ENCODE data around the gene PRKAG2.
"Not testable (repeated sequence)": the region's sequence is repeated elsewhere in the genome, so short reads cannot be mapped to it uniquely, and the experiment has no call there.

The PRKAG2 gene

DNA sequence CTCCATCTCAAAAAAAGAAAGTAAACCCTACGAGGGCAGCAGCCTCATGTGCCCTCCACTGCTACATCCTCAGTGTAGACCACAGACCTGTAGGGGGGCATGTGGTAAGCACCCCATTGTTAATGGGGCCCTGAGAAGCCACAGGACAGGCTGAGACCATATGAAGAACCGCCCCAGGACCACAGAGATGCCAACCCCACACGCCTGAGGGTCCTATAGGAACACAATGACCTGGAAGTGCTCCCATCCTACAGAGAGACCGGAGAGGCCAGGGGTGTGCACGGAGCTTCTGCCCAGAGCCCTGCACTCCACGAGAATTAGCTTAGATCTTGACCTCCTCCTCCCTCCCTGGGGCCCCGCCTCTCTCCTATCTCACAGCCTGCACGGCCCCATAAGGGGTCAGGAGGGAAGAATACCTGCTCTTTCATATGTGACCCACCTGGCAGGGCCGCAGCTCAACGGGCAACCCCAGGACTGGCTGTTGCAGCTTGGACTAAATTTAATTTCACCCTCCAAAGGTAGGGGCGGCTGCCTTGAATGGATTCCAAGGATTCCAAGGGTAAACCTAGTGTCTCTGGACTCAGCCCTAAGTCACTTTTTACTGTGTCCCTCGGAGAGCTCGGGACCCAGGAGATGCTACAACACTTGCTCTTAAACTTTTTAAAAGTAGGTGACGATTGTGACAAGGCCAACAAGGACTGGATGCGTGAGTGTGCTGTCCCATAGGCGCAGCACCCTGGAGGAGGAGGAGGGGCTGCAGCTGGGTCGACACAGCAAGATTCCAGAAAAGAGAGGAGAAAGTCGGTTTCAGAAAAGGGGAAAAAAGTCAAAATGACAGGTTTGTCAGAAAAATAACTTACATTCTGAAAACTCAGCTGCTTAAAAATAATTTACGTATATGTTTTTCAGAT is 24.2 kb downstream of the PRKAG2 start:
- no peak for DNase-seq (ENCODE audit: extremely low read depth in 1 of 2, low read depth in 1 of 2)

DNA sequence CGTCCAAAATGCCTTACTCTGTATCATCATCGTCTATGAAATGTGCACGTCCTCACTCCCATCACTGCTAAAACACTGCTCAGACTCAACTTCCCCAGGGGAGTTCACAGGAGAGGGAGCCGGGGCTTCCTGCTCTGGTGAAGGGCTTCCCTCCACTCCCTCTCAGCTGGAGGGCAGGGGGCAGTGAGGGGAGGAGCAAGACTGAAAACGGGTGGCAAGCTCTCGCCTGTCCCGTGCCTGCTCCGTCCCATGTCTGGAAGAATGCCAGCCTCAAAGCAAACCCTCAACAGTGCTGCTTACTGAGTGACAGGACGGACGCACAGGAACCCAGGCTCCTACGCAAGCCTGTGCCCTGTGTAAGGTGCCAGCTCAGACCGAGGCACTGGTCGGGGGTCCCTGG is 25.1 kb downstream of the PRKAG2 start:
- no peak for DNase-seq (ENCODE audit: extremely low read depth in 1 of 2, low read depth in 1 of 2)

DNA sequence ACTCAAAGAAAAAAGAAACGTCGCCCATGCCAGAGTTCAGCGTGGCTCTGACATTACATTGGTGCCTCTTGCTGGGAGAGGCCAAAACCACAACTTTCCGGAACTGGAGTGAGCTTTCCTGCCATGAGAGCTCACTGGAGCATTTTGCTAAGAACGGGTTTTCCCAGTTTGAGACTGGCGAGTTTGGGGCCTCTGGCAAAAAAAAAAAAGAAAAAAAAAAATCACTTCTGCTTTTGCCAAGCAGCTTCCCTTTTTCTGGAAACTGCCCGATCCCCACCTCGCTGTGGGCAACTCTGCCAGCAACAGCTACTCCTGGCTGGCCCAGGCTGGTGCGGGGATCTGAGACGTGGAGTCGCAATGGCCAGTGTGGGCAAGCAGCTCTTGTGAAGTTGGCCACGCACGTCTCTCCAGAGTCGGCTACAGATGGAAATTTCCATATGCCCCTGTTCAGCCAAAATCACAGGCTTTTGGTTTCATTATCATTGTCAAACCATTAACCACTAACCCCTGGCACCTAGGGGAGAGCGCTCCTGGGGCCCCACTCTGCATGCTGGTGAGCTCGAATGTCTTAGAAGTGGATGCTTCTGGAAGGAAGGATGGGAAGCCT is 25.7 kb downstream of the PRKAG2 start:
- no peak for DNase-seq (ENCODE audit: extremely low read depth in 1 of 2, low read depth in 1 of 2)

DNA sequence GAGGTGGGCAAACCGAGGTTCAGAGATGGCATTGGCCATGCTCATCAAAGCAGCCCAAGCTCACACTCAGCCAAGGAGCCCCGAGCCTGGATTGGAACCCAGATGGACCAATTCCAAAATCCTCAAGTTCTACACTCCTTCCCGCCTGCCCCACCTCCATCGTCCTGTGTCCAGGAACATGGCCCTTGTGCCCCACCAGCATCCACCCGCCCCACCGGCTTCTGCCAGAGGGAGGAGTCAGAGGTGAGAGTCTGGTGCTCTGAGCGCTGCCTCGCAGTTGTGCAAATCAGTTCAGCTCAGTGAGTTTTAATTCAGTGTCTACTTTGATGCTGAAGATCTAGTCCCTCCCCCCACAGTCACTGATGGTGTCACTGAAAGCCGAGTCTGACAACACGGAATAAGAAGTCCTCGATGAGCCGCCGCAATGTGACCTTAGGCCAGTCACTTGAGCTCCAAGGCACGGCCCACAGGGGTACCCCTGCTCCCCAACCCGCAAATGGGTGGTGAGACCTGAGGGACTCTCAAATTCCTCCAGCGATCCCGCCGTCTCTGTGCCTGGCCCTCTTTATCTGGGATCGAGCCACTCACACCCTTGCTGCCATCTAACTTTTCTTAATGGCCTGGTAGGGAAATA is 26.3 kb downstream of the PRKAG2 start:
- DNase-seq (ENCODE audit: extremely low read depth in 1 of 2, low read depth in 1 of 2), result no peak

DNA sequence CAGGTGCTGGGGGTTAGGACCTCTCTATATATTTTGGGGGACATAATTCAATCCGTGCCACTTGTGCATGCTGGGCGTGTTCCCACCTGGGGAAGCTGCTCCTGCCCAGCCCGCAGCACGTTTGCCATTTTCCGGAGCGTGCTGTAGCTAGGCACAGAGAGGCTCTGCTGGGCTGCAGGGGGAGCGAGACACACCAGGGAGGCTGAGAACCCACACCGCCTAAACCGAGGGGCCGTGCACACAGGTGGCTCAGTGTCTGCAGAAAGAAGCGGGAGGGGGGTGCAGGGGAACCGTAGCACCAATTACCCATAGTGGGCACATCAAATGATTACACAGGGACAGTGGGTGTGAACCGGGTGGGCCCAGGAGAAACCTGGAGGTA is 27.0 kb downstream of the PRKAG2 start:
- no peak for DNase-seq (ENCODE audit: extremely low read depth in 1 of 2, low read depth in 1 of 2)

DNA sequence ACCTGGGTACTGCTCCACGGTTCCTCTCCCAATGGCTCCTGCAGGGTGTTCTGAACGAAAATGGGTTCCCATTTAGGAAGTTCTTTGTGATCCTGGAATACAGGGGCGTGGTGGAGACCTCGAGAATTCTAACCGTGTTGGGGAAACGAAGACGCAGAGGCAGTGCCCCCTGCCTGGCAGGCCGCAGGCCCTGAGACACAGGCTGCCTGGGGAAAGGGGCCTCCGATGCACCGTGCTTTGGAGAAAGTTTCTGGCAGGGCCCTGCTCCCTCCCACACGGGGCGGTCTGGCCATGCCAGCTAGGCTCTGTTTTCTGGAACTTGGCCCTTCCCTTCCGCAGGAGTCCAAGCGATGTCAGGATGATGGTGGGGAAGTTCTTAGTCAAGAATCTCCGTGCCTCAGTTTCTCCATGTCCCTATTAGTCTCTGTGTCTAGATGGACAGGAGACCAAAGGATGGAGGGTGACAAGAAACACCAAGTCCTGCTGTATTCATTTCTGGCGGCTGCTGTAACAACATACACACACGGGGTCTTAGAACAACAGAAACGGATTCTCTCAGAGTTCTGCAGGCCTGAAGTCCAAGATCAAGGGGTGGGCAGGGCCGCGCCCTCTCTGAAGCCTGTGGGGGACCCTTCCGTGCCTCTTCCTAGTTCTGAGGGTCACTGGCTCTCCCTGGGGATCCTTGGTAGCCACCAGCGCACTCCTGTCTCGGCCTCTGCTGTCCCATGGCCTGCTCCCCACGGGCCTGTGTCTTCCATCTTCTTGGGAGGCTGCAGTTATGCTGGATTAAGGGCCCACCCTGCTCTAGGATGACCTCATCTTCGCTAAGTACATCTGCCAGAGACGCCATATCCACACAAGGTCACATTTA is 27.7 kb downstream of the PRKAG2 start:
- no peak for DNase-seq (ENCODE audit: extremely low read depth in 1 of 2, low read depth in 1 of 2)

DNA sequence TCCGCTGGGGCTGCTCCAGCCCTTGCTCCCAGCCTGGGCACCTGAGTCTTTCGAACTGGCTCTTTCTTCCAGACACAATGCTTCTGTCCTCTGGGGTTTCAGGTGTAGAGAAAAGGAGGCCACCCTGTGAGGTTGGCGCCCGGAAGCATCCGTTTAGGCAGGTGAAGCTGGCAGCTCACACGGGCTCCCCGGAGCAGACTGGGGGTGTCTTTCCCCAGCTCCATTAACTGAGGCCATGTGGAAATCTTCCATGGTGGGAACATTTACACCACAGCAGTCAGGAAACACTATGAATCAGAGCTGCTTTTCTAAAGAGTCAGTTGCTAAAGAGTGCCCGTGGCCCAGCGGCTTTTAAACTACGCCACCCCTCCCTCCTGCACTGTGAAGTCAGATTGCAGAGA is 29.2 kb downstream of the PRKAG2 start:
- DNase-seq (ENCODE audit: extremely low read depth in 1 of 2, low read depth in 1 of 2), result no peak

DNA sequence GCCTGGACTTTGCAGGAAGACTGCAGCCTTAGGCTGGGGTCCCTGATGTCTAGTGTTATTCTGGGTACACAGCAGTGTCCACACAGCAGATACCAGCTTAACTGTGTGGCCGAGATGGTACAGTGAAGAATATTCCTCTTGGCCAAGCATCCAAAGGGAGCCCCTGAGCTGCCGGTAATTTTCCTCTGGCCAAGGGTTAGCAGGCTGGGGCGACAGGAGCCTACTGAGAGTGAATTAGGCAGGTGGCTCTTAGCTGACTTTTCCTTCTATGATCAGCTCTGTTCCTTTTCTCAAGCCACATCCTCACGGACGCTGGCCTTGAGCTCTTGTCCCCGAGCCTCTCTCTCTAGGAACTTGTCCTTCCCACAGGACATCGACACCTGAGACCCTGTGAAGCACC is 29.8 kb downstream of the PRKAG2 start:
- DNase-seq (ENCODE audit: extremely low read depth in 1 of 2, low read depth in 1 of 2), result no peak

DNA sequence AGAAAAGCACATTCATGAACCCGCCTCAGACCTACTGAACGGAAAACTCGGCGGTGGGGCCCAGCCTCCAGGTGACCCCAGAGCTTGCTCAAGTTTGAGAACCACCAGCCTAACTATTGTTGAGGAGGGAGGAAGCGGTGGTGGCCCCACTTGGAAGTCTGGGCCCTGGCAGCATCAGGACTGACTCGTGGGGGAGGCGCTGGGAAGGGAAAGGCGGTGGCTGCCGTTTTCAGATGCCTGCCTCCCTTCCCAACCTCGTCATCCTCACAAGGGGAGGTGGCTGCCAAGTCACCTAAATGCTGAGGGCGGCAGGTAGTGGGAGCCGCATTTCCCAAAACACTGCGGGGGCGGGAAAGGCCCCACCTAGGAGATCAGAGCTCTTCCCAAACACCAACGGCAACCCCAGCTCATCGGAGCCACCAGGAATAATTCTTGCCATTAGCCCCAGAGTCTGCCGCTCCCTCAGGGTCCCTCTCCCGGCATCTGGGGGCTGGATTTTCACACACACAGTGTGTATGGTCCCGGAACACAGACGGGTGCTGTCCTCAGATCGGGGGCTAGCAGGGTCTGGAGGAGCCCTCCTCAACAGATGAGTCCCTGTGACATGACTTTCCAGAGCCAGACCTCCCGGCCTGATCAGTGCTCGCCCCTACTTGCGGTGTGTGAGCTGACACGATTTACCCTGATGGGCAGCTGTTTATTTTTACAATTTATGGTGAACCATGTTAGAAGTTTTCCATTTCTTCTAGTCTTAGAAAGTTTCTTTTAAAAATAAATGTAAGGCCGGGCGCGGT is 31.3 kb downstream of the PRKAG2 start:
- DNase-seq (ENCODE audit: extremely low read depth in 1 of 2, low read depth in 1 of 2), result no peak

DNA sequence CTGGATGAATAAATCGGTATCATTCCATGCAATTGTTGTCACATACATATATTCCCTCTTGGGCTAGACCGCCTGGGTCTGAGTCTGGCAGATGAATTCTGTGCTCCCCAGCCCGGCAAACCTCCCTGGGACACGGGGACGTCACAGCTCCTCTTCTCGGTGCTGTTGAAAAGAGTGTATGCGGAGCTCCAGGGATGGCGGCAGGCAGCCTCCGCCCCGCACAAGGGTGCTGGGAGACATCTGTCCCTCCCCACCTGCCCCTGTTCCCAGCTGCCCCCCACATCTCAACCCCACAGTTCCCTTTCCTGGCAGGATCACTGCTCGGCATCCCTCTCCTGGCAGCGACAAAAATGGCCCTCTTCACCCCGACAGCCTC is 32.1 kb downstream of the PRKAG2 start:
- no peak for DNase-seq (ENCODE audit: extremely low read depth in 1 of 2, low read depth in 1 of 2)

DNA sequence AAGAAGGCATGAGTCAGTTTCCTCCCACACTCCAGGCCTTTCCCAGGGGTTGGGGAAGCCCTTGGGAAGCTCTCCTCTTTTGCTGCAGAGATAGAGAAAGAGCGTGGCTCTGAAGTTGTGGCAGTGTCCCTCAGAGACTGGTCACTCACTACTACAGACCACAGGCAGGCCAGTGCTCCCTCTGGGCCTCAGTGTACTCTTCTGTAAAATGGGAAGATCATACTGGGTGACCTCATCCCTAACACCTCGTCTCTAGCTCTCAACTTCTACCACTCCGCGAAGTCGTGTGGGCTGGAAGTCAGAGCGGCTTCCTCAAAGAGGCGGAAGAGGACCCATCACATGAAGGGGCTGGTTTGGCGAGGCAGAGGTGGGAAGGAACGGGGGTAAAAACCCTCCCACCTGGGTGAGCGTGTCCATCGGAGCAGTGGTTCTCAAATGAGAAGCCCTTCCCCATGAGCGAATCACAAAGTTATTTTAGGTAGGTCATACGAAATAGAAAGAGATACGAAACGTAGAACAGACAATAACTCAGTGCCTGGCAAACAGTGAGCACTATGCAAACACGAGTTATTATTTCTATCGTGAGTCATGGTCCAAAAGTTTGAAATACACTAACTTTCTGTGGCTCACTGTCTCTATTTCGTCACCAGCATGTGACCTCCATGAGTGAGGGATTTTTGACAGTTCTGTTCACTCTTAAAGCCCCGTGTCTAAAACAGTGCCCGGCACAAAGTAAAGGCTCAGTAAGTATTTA is 32.7 kb downstream of the PRKAG2 start:
- no peak for DNase-seq (ENCODE audit: extremely low read depth in 1 of 2, low read depth in 1 of 2)

DNA sequence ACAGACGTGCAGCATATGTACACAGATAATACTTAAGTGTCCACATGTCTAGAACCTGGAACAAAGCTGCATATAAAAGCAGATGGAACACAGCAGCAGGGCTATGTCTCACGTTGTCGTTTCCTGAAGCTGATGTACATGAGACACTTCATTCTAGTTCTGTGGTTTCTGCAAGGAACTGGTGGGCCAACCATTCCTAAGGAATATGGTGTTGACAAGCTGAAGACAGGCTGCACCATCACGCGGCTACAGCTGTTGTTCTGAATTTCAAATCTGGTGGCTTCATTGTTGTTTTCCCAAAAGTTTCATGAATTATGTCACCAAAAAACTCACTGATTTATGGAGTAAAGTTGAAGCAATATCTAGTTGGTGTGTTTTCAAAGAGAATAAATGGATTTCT is 33.7 kb downstream of the PRKAG2 start:
- no peak for DNase-seq (ENCODE audit: extremely low read depth in 1 of 2, low read depth in 1 of 2)

DNA sequence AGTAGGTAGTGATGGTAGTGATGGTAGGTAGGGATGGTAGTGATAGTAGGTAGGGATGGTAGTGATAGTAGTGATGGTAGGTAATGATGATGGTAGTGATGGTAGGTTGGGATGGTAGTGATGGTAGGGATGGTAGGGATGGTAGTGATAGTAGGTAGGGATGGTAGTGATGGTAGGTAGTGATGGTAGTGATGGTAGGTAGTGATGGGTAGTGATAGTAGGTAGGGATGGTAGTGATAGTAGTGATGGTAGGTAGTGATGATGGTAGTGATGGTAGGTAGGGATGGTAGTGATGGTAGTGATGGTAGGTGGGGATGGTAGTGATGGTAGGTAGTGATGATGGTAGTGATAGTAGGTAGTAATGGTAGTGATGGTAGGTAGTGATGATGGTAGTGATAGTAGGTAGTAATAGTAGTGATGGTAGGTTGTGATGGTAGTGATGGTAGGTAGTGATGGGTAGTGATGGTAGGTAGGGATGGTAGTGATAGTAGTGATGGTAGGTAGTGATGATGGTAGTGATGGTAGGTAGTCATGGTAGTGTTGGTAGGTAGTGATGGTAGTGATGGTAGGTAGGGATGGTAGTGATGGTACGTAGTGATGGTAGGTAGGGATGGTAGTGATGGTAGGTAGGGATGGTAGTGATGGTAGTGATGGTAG is 35.4 kb downstream of the PRKAG2 start:
- DNase-seq (ENCODE audit: extremely low read depth in 1 of 2, low read depth in 1 of 2), result not testable (repeated sequence)

DNA sequence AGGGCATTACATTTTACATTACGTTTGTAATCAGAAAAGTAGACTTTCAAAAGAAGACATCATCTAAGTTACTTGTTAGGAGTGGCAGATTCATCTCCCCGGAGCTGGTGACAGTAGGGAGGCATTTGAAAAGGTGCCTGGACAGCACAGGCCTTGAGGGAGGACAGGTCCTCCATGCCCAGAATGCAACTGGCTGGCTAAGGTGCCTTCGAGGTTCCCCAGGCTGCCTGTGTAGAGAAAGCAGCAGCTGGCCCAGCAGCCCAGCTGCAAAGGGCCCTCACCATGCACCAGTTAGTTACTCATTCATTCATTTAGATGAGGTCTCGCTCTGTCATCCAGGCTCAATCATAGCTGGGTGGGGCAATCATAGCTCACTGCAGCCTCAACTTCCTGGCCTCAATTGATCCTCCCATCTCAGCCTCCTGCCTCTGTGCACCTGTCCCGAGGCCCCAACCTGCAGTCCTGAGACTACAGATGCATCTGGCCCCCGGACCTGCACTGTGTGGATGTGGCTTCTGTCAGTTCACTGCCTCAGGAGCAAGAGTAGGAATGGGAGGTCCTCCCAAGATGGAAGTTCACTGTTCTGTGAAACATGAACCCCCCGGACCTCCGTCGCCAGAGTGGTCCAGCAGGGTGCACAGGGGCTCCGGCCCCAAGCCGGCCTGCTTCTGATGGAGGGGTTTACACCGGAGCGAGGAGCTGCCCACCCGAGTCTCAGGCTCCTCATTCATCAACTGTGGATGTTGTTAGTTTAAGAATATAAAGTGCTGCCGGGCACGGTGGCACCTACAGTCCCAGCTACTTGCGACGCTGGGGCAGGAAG is 36.6 kb downstream of the PRKAG2 start:
- no peak for DNase-seq (ENCODE audit: extremely low read depth in 1 of 2, low read depth in 1 of 2)

DNA sequence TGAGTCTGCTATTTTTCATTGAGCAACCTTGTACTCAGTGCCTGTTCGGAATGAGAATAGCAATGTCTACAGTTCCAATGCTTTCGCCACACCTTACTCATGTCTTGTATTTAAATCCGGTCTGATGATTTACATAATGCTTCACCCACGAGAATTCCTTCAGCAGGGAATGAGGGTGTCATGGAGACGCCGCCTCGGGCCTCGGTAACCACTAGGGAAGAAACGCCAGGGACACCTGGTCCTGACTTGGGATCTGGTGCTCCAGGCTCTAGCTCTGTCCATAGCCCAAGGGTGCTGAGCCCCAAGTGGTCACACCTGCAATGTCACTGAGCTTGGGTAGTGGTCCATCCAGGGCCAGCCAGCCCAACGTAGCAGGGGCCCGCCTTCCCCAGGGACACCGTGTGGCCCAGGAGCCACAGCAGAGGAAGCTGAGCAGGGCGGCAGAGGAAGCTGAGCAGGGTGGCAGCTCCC is 37.4 kb downstream of the PRKAG2 start:
- no peak for DNase-seq (ENCODE audit: extremely low read depth in 1 of 2, low read depth in 1 of 2)

DNA sequence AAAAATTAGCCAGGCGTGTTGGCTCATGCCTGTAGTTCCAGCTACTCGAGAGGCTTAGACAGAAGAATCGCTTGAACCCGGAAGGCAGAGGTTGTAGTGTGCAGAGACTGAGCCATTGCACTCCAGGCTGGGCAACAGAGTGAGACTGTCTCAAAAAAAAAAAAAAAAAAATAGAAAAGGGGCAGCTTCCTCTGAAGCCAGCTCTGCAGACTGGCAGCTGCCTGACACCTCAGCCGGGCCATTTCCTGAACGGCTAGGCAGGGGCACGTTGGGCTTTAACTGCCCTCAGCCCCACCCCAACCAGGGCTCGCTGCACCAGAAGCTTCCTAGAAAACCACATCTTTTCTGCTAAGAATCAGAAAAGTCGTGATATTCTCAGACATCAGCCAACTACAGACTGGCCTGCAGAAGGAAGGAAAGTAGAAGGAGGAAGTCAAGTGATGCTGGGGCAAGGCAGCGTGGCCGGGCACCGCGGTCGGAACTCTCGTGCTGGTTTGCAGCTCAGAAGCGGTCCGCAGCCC is 38.0 kb downstream of the PRKAG2 start:
- DNase-seq (ENCODE audit: extremely low read depth in 1 of 2, low read depth in 1 of 2), result no peak

DNA sequence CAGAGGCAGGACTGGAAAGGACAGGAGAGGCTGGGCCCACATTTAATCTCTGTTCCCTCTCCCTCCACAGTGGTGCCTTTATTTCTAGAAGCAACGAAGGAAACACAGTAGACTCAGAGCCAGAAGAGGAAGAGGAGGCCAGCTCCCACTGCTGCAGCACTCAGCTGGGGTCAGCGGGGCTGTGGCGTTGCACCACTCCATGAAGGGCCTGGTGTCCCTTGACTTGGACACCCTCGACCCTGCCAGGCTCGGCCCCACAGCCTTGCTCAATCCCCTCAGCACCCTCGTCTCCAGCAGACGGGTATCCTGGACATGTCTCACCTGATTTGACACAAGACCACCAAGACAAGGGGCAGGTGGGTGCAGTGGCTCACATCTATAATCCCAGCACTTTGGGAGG is 38.8 kb downstream of the PRKAG2 start:
- DNase-seq (ENCODE audit: extremely low read depth in 1 of 2, low read depth in 1 of 2), result no peak
